ENCODE measurements around the gene CXCR6.

The CXCR6 gene

GRCh38 chr3:45966950-45967640, 23.8 kb downstream of the CXCR6 start:
- TF ChIP-seq CTCF (IDR thresholded peaks at IDR 0.05; ENCODE audit: borderline replicate concordance, insufficient read depth, low read depth, low read length) = no peak

GRCh38 chr3:45967724-45968123, 24.5 kb downstream of the CXCR6 start:
- TF ChIP-seq CTCF (IDR thresholded peaks at IDR 0.05; ENCODE audit: borderline replicate concordance, insufficient read depth, low read depth, low read length) = no peak
- H3K4me3 ChIP-seq (ENCODE audit: low read depth, low read length) = no peak overlapping the region

More at GRCh38 chr3:45966950-45967640, 23.8 kb downstream of the CXCR6 start:
- no peak overlapping the region for H3K4me3 ChIP-seq (ENCODE audit: low read depth, low read length)

- H3K4me3 ChIP-seq (ENCODE audit: low read depth, low read length) = no peak overlapping the region
- TF ChIP-seq CTCF (IDR thresholded peaks at IDR 0.05; ENCODE audit: borderline replicate concordance, insufficient read depth, low read depth, low read length) = no peak
These were observed 24.9 kb downstream of the CXCR6 start for GRCh38 chr3:45968149-45968548.

GRCh38 chr3:45968706-45969105, 25.4 kb downstream of the CXCR6 start:
- no peak for TF ChIP-seq CTCF (IDR thresholded peaks at IDR 0.05; ENCODE audit: borderline replicate concordance, insufficient read depth, low read depth, low read length)
- H3K4me3 ChIP-seq (ENCODE audit: low read depth, low read length) = no peak overlapping the region

GRCh38 chr3:45969116-45969515, 25.9 kb downstream of the CXCR6 start:
- no peak for TF ChIP-seq CTCF (IDR thresholded peaks at IDR 0.05; ENCODE audit: borderline replicate concordance, insufficient read depth, low read depth, low read length)
- H3K4me3 ChIP-seq (ENCODE audit: low read depth, low read length) = no peak overlapping the region

- TF ChIP-seq CTCF (IDR thresholded peaks at IDR 0.05; ENCODE audit: borderline replicate concordance, insufficient read depth, low read depth, low read length) = no peak
These were observed 26.7 kb downstream of the CXCR6 start for GRCh38 chr3:45969953-45970352.

More at GRCh38 chr3:45969953-45970352, 26.7 kb downstream of the CXCR6 start:
- no peak overlapping the region for H3K4me3 ChIP-seq (ENCODE audit: low read depth, low read length)

Measured in GM12875 (cell line).